CD4-positive, alpha-beta T cell (primary cell): ENCODE results near the gene NAGK. TPM values are rescaled to one million over a fixed set of nuclear protein-coding genes. Genes with fewer than 3 reads are reported as not detected.

Experiments
- ATAC-seq: fragments of 200-7000 bp; cut with Tn5 transposase; one replicate; pipeline ENCODE4 v1.10.0; 2022; ENCODE audit warnings: mild to moderate bottlenecking; ENCODE audit not compliant: poor library complexity
- CTCF ChIA-PET: fragments of 350-600 bp; sonication (Branson Sonifier 250); formaldehyde crosslinking; loops from one replicate; lab custom pipeline; 2021; ENCODE audit warnings: antibody characterized with exemption, inconsistent platforms; lab: Charles Lee
- POLR2A ChIA-PET: fragments of 350-600 bp; sonication (Branson Sonifier 250); formaldehyde crosslinking; loops from one replicate; lab custom pipeline; 2021; ENCODE audit warnings: antibody characterized with exemption, inconsistent platforms; lab: Charles Lee
- DNase-seq, 14 experiments: peaks; one replicate each; pipeline ENCODE4 v3.0.0-alpha.2; 2013 to 2020; ENCODE audit warnings: mixed read lengths in 2 of 14
- H3K27ac ChIP-seq, 2 donors: one replicate each; pipeline versions ENCODE4 v1.5.1 to v1.7.0; 2013; ENCODE audit warnings: low read length in 2 of 2, low read depth in 1 of 2, mild to moderate bottlenecking in 1 of 2
- H3K27me3 ChIP-seq, 2 experiments: 1 replicate in 1 of 2; 2 replicates in 1 of 2; pipeline versions ENCODE4 v1.6.1 to v1.7.0; 2013; ENCODE audit warnings: low read length in 2 of 2, control low read depth in 1 of 2, mild to moderate bottlenecking in 1 of 2, moderate library complexity in 1 of 2; ENCODE audit not compliant: insufficient read depth in 2 of 2, control insufficient read depth in 1 of 2
- H3K36me3 ChIP-seq: one replicate; pipeline ENCODE4 v1.6.1; 2013; ENCODE audit warnings: low read length, control low read depth; ENCODE audit not compliant: insufficient read depth
- H3K4me1 ChIP-seq: one replicate; pipeline ENCODE4 v1.6.1; 2013; ENCODE audit warnings: low read length, control low read depth; ENCODE audit not compliant: insufficient read depth
- H3K4me3 ChIP-seq: one replicate; pipeline ENCODE4 v1.5.1; 2013; ENCODE audit warnings: mild to moderate bottlenecking, low read length, moderate library complexity
- H3K9me3 ChIP-seq, 2 experiments: 1 replicate in 1 of 2; 2 replicates in 1 of 2; pipeline versions ENCODE4 v1.6.1 to v1.7.0; 2013; ENCODE audit warnings: low read length in 2 of 2, mild to moderate bottlenecking in 2 of 2, control low read depth in 1 of 2, moderate library complexity in 1 of 2; ENCODE audit not compliant: control insufficient read depth in 1 of 2, insufficient read depth in 1 of 2
- H3K27ac Mint-ChIP-seq: one replicate; pipeline ENCODE4 v1.8.0; 2020; ENCODE audit warnings: mixed read lengths
- H3K27me3 Mint-ChIP-seq: one replicate; pipeline ENCODE4 v1.8.0; 2021; ENCODE audit warnings: mixed read lengths
- H3K36me3 Mint-ChIP-seq: one replicate; pipeline ENCODE4 v1.8.0; 2021; ENCODE audit warnings: low read depth, mixed read lengths
- H3K4me1 Mint-ChIP-seq: one replicate; pipeline ENCODE4 v1.8.0; 2021; ENCODE audit warnings: low read depth, mixed read lengths
- H3K4me3 Mint-ChIP-seq: one replicate; pipeline ENCODE4 v1.8.0; 2020; ENCODE audit warnings: mild to moderate bottlenecking, mixed read lengths
- H3K9me3 Mint-ChIP-seq: one replicate; pipeline ENCODE4 v1.8.0; 2020; ENCODE audit warnings: mixed read lengths
- CTCF ChIP-seq: fragments of 200-600 bp; IDR thresholded peaks from one replicate; pipeline ENCODE4 v1.8.0; 2022; ENCODE audit warnings: antibody characterized with exemption, mild to moderate bottlenecking
- intact Hi-C, 2 experiments: fragments of 100-400 bp; cut with DNase I in 1 of 2; cut with micrococcal nuclease in 1 of 2; formaldehyde crosslinking; loops; one replicate each; pipeline versions ENCODE4 v1.15.1 to v1.9.0; 2023 to 2025; cut with DNase I, micrococcal nuclease
- total RNA-seq, 174 experiments: library from RNA in 2 of 174; stranded (reverse) in 2 of 174; gene quantifications; one replicate each; pipeline ENCODE4 v1.2.3 and lab custom pipeline; 2021 to 2026

Gene NAGK
- total RNA-seq, 2 experiments from 2014 or later = 62.3 to 73.3 TPM

- CTCF ChIA-PET = no interaction called here
- H3K27me3 Mint-ChIP-seq = peaks cover 18% of the 10 kb centered on the region
- no peaks in the 10 kb centered on the region for H3K4me1 Mint-ChIP-seq
- TF ChIP-seq CTCF = no peak
- no peaks in the 10 kb centered on the region for H3K36me3 Mint-ChIP-seq
- H3K4me3 Mint-ChIP-seq = no peak overlapping the region
- no peaks in the 10 kb centered on the region for H3K9me3 ChIP-seq
- DNase-seq = no peak
- no peaks in the 10 kb centered on the region for H3K36me3 ChIP-seq
- no peak overlapping the region for H3K27ac ChIP-seq
- H3K9me3 Mint-ChIP-seq = no peaks in the 10 kb centered on the region
- POLR2A ChIA-PET = interaction anchor here (0.9 to 1.0 kb wide), 2 partner anchors 8 to 11 kb away, joined by 3 to 4 read pairs; partner anchors contain the start of gene NAGK
- no peak overlapping the region for H3K4me3 ChIP-seq
- H3K4me1 ChIP-seq = no peaks in the 10 kb centered on the region
- peaks cover 0 to 3% of the 10 kb centered on the region in 2 experiments for H3K27me3 ChIP-seq
- ATAC-seq = no peak
- no peak overlapping the region for H3K27ac Mint-ChIP-seq
- intact Hi-C loops = no loop called here
These were observed 7.6 kb upstream of the NAGK start for GRCh38 chr2:71060871-71061270.

GRCh38 chr2:71063216-71063615 is 5.2 kb upstream of the NAGK start:
- peaks cover 6% of the 10 kb centered on the region for H3K4me1 ChIP-seq
- peaks cover 5% of the 10 kb centered on the region for H3K36me3 Mint-ChIP-seq
- no peaks in the 10 kb centered on the region for H3K36me3 ChIP-seq
- H3K27me3 Mint-ChIP-seq = peaks cover 18% of the 10 kb centered on the region
- H3K9me3 Mint-ChIP-seq = no peaks in the 10 kb centered on the region
- H3K4me3 Mint-ChIP-seq = no peak overlapping the region
- intact Hi-C loops = no loop called here
- H3K9me3 ChIP-seq = no peaks in the 10 kb centered on the region
- H3K27me3 ChIP-seq = peaks cover 0 to 3% of the 10 kb centered on the region in 2 experiments
- ChIA-PET CTCF (no interaction called here), POLR2A (no interaction called here)
- peaks cover 16% of the 10 kb centered on the region for H3K4me1 Mint-ChIP-seq
- no peak overlapping the region for H3K4me3 ChIP-seq
- ATAC-seq (no peak), DNase-seq (no peak)
- H3K27ac ChIP-seq = no peak overlapping the region
- H3K27ac Mint-ChIP-seq = no peak overlapping the region
- TF ChIP-seq CTCF = no peak

DNA sequence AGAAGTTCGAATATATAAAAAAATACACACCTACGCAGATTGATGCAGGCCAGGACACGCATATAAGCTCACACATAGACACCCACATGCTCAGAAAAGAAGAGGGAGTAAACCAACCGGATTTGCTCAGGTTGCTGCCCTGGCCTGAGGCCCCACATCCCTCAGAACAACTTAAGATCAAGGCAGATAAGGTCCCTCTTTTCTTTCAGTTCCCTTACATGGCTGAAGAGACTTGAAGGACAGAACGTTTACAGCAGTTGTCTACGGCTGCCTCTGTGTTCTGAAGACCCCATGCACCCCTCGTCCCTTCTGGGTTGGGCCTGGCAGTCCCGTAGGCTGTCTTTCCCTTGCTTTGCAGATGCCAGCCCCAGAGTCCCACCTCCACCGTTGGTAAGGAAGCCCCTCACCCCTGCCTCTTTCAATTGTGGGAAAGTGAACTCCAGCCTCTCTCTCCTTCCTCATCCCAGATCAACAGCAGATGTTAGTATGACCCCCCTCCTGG is 4.3 kb upstream of the NAGK start:
- Histone ChIP-seq H3K9me3 (no peaks in the 10 kb centered on the region), H3K27ac (no peak overlapping the region), H3K4me1 (peaks cover 13% of the 10 kb centered on the region), H3K4me3 (no peak overlapping the region), H3K36me3 (no peaks in the 10 kb centered on the region), H3K27me3 (peaks cover 0 to 3% of the 10 kb centered on the region in 2 experiments)
- Mint-ChIP-seq H3K36me3 (peaks cover 11% of the 10 kb centered on the region), H3K27me3 (peaks cover 16% of the 10 kb centered on the region), H3K4me3 (peak overlapping the region; percentile 4), H3K27ac (no peak overlapping the region), H3K9me3 (no peaks in the 10 kb centered on the region), H3K4me1 (peaks cover 26% of the 10 kb centered on the region)
- intact Hi-C loops = no loop called here
- no peak for DNase-seq
- ChIA-PET CTCF (no interaction called here), POLR2A (no interaction called here)
- no peak for ATAC-seq
- no peak for TF ChIP-seq CTCF
